Activated T-cell treated with anti-CD3 and anti-CD28 coated beads for 4 hours (primary cell): Measurements from ENCODE around the gene IL34.
"Not testable (repeated sequence)": the region's sequence is repeated elsewhere in the genome, so short reads cannot be mapped to it uniquely, and the experiment has no call there.

ENCODE experiments used
- DNase-seq: peaks from one replicate; pipeline ENCODE4 v3.0.0-alpha.2; 2020

The IL34 gene

GRCh38 chr16:70659953-70660671, 13.8 kb downstream of the IL34 start:
- DNase-seq = no peak

GRCh38 chr16:70660672-70661350, 14.5 kb downstream of the IL34 start:
- no peak for DNase-seq

GRCh38 chr16:70661534-70661917, 15.2 kb downstream of the IL34 start:
- DNase-seq = no peak

- DNase-seq = no peak
Measured at GRCh38 chr16:70661918-70662641, 15.7 kb downstream of the IL34 start.

- no peak for DNase-seq
Measured at GRCh38 chr16:70662991-70663523, 16.7 kb downstream of the IL34 start.

- DNase-seq = no peak
Measured at GRCh38 chr16:70663524-70664324, 17.4 kb downstream of the IL34 start.

GRCh38 chr16:70664325-70665112, 18.2 kb downstream of the IL34 start:
- DNase-seq = no peak

GRCh38 chr16:70665113-70665694, 18.8 kb downstream of the IL34 start:
- no peak for DNase-seq

GRCh38 chr16:70665806-70666735, 19.7 kb downstream of the IL34 start:
- DNase-seq = no peak

GRCh38 chr16:70670175-70670574, 23.8 kb downstream of the IL34 start:
- DNase-seq = no peak

GRCh38 chr16:70670938-70671337, 24.6 kb downstream of the IL34 start:
- DNase-seq = not testable (repeated sequence)

GRCh38 chr16:70674221-70675014, 28.1 kb downstream of the IL34 start:
- no peak for DNase-seq

GRCh38 chr16:70675851-70676513, 29.6 kb downstream of the IL34 start:
- no peak for DNase-seq

GRCh38 chr16:70676675-70677498, 30.5 kb downstream of the IL34 start:
- no peak for DNase-seq

- DNase-seq = no peak
Measured at GRCh38 chr16:70677499-70678120, 31.3 kb downstream of the IL34 start.

- DNase-seq = no peak
Measured at GRCh38 chr16:70678121-70678897, 31.9 kb downstream of the IL34 start.
